HFFc6 (cell line): Measurements from ENCODE around the gene GSDME. TPM values are rescaled to one million over a fixed set of nuclear protein-coding genes. Genes with fewer than 3 reads are reported as not detected.

Experiments
- DNase-seq: peaks from one replicate; pipeline ENCODE4 v3.0.0-alpha.2; 2018
- H3K27ac Mint-ChIP-seq: 2 replicates; pipeline ENCODE4 v1.8.0; 2020; ENCODE audit warnings: mild to moderate bottlenecking, mixed read lengths
- H3K27me3 Mint-ChIP-seq: 2 replicates; pipeline ENCODE4 v1.8.0; 2021; ENCODE audit warnings: mild to moderate bottlenecking, moderate library complexity, mixed read lengths; ENCODE audit not compliant: insufficient read depth
- H3K36me3 Mint-ChIP-seq: 2 replicates; pipeline ENCODE4 v1.8.0; 2021; ENCODE audit warnings: low read depth, mixed read lengths
- H3K4me1 Mint-ChIP-seq: 2 replicates; pipeline ENCODE4 v1.8.0; 2020; ENCODE audit warnings: low read depth, mixed read lengths
- H3K4me3 Mint-ChIP-seq: 2 replicates; pipeline ENCODE4 v1.8.0; 2020; ENCODE audit warnings: mild to moderate bottlenecking, moderate library complexity, mixed read lengths
- H3K9me3 Mint-ChIP-seq: 2 replicates; pipeline ENCODE4 v1.8.0; 2020; ENCODE audit warnings: mild to moderate bottlenecking, mixed read lengths
- CTCF ChIP-seq: fragments of 200-600 bp; sonication (generic); IDR thresholded peaks from 2 replicates; pipeline ENCODE4 v1.5.0; 2021; ENCODE audit warnings: antibody characterized with exemption, mild to moderate bottlenecking
- total RNA-seq, 6 experiments: library from RNA; stranded (reverse); fragmentation: NEBNext Ultra II Directional; extraction: Animal tissue kit (Norgen Biotek cat#: 25700); gene quantifications; 2 replicates in 1 of 6; 3 replicates in 5 of 6; pipeline ENCODE4 v1.2.3, GENCODE V29; 2021

Gene GSDME
- total RNA-seq, 6 experiments from 2014 or later: 37.1 to 49.8 (median 42.8) TPM

GRCh38 chr7:24755541-24756407 is 1.5 kb downstream of the GSDME start:
- peaks cover 3% of the 10 kb centered on the region for H3K27me3 Mint-ChIP-seq
- peaks cover 5% of the 10 kb centered on the region; the same call in 1 of the 2 replicates for H3K36me3 Mint-ChIP-seq
- TF ChIP-seq CTCF: no peak
- peak; percentile 59 for DNase-seq
- H3K27ac Mint-ChIP-seq: peak overlapping the region; percentile 93
- H3K4me3 Mint-ChIP-seq: peak overlapping the region; percentile 92
- no peaks in the 10 kb centered on the region for H3K9me3 Mint-ChIP-seq
- H3K4me1 Mint-ChIP-seq: peaks cover 70% of the 10 kb centered on the region

GRCh38 chr7:24754906-24755506 is 2.3 kb downstream of the GSDME start:
- peak overlapping the region; percentile 93 for H3K27ac Mint-ChIP-seq
- no peaks in the 10 kb centered on the region for H3K9me3 Mint-ChIP-seq
- H3K36me3 Mint-ChIP-seq: peaks cover 7% of the 10 kb centered on the region; the same call in 1 of the 2 replicates
- TF ChIP-seq CTCF: no peak
- peaks cover 3% of the 10 kb centered on the region for H3K27me3 Mint-ChIP-seq
- H3K4me1 Mint-ChIP-seq: peaks cover 78% of the 10 kb centered on the region
- peak overlapping the region; percentile 92 for H3K4me3 Mint-ChIP-seq
- no peak for DNase-seq

- Mint-ChIP-seq H3K27ac (peak overlapping the region; percentile 8; the same call in 1 of the 2 replicates), H3K4me1 (peaks cover 67% of the 10 kb centered on the region), H3K4me3 (no peak overlapping the region), H3K27me3 (no peaks in the 10 kb centered on the region; the same call in none of the 2 replicates), H3K36me3 (peaks cover 17% of the 10 kb centered on the region), H3K9me3 (no peaks in the 10 kb centered on the region)
- no peak for TF ChIP-seq CTCF
- no peak for DNase-seq
Measured at GRCh38 chr7:24752073-24752800, 5.0 kb downstream of the GSDME start.

GRCh38 chr7:24751484-24751883 is 5.8 kb downstream of the GSDME start:
- DNase-seq: no peak
- Mint-ChIP-seq H3K27ac (peak overlapping the region; percentile 8; the same call in 1 of the 2 replicates), H3K4me1 (peaks cover 66% of the 10 kb centered on the region), H3K27me3 (no peaks in the 10 kb centered on the region; the same call in 1 of the 2 replicates), H3K36me3 (peaks cover 24% of the 10 kb centered on the region), H3K4me3 (no peak overlapping the region; the same call in 1 of the 2 replicates), H3K9me3 (no peaks in the 10 kb centered on the region)
- no peak for TF ChIP-seq CTCF

- TF ChIP-seq CTCF: no peak
- Mint-ChIP-seq H3K4me1 (peaks cover 56% of the 10 kb centered on the region), H3K27me3 (no peaks in the 10 kb centered on the region)
Measured at GRCh38 chr7:24750441-24751055, 6.7 kb downstream of the GSDME start.

More at GRCh38 chr7:24750441-24751055, 6.7 kb downstream of the GSDME start:
- H3K36me3 Mint-ChIP-seq: peaks cover 32% of the 10 kb centered on the region
- no peak for DNase-seq
- H3K9me3 Mint-ChIP-seq: no peaks in the 10 kb centered on the region
- peak overlapping the region; percentile 42 for H3K27ac Mint-ChIP-seq
- H3K4me3 Mint-ChIP-seq: no peak overlapping the region
